Lower leg skin (tissue), 4 donors: ENCODE measurements around the gene TOP1. TPM values are rescaled to one million over a fixed set of nuclear protein-coding genes. Genes with fewer than 3 reads are reported as not detected.
A peak's percentile ranks its signal among the peaks of the same experiment; 100 is the strongest.

Experiments used
- DNase-seq, 2 donors: peaks; one replicate each; pipeline ENCODE4 v3.0.0-alpha.2; 2019; ENCODE audit warnings: low spot score in 2 of 2
- H3K4me3 ChIP-seq: fragments of 200-600 bp; sonication (generic); 2 replicates; pipeline ENCODE4 v1.5.1; 2017; ENCODE audit warnings: mild to moderate bottlenecking, low read depth; ENCODE audit not compliant: poor library complexity, severe bottlenecking
- POLR2A ChIP-seq, 2 donors: fragments of 450-650 bp; IDR thresholded peaks; one replicate each; pipeline ENCODE4 v1.6.1; 2016 to 2017; ENCODE audit warnings: antibody characterized with exemption in 2 of 2, mild to moderate bottlenecking in 1 of 2, moderate library complexity in 1 of 2
- WGBS, 2 donors: methylation state at CpG; one replicate each; pipeline ENCODE4 v1.1.5; 2018; 5-methylcytosine and 5-hydroxymethylcytosine counted together
- intact Hi-C: fragments of 100-400 bp; cut with DNase I; formaldehyde crosslinking; loops from one replicate; pipeline ENCODE4 v1.15.0; 2023; ENCODE audit warnings: low total_unique reads
- total RNA-seq, 4 donors: library from RNA; depleted of rRNA; stranded (reverse); fragments of >200 nt; gene quantifications; one replicate each; pipeline ENCODE4 v1.1.0, GENCODE V29; 2016
- TF ChIP-seq, protein P1 (sequence below), 3 donors: fragments of 450-650 bp; IDR thresholded peaks; one replicate each; pipeline ENCODE4 v1.5.1; 2016; ENCODE audit warnings: antibody characterized with exemption in 3 of 3, mild to moderate bottlenecking in 3 of 3, moderate library complexity in 2 of 3

The TOP1 gene
- total RNA-seq, 4 donors from 2014 or later, result 29.8 to 37.1 (median 31.9) TPM

DNA sequence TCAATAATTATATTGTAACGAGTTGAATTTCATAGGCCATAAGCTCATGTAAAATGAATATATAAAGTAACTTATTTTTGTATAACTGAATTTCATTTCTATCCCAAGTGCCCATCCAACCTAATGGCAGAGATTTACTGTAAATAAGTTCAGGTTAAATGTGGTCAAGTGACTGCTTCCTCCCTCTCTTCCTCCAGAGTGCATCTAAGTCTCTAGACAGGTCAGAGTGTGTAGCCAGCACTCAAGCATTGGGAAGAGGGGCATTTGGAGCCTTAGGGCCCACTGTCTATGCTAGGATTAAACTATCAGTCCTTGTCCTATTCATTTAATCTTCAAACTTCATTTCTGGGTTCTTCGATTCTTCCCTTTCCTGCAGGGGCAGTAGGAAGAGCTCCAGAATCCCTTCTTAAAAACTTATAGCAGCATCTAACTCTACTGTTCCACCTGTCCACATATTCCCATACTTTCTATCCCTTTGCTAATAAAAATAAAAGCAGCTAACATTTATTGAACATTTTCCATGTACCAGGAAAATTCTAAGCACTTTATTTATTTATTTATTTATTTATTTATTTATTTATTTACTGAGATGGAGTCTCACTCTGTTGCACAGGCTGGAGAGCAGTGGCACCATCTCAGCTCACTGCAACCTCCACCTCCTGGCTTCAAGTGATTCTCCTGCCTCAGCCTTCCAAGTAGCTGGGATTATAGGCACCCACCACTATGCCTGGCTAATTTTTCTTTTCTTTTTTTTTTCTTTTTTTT lies 36.1 kb upstream of the TOP1 start:
- no peak overlapping the region for H3K4me3 ChIP-seq
- 80 to 93% methylated on average over 2 of the region's 2 CpGs for WGBS, 2 donors
- TF ChIP-seq POLR2A (IDR thresholded peaks at IDR 0.05), result no peak
- TF ChIP-seq, protein P1, sequence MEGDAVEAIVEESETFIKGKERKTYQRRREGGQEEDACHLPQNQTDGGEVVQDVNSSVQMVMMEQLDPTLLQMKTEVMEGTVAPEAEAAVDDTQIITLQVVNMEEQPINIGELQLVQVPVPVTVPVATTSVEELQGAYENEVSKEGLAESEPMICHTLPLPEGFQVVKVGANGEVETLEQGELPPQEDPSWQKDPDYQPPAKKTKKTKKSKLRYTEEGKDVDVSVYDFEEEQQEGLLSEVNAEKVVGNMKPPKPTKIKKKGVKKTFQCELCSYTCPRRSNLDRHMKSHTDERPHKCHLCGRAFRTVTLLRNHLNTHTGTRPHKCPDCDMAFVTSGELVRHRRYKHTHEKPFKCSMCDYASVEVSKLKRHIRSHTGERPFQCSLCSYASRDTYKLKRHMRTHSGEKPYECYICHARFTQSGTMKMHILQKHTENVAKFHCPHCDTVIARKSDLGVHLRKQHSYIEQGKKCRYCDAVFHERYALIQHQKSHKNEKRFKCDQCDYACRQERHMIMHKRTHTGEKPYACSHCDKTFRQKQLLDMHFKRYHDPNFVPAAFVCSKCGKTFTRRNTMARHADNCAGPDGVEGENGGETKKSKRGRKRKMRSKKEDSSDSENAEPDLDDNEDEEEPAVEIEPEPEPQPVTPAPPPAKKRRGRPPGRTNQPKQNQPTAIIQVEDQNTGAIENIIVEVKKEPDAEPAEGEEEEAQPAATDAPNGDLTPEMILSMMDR (IDR thresholded peaks at IDR 0.05), result no peak
- intact Hi-C loops, result loop anchor here (5.0 kb wide), 1 partner anchor 100 kb away; no protein-coding TSS in a partner anchor
- DNase-seq, result no peak

DNA sequence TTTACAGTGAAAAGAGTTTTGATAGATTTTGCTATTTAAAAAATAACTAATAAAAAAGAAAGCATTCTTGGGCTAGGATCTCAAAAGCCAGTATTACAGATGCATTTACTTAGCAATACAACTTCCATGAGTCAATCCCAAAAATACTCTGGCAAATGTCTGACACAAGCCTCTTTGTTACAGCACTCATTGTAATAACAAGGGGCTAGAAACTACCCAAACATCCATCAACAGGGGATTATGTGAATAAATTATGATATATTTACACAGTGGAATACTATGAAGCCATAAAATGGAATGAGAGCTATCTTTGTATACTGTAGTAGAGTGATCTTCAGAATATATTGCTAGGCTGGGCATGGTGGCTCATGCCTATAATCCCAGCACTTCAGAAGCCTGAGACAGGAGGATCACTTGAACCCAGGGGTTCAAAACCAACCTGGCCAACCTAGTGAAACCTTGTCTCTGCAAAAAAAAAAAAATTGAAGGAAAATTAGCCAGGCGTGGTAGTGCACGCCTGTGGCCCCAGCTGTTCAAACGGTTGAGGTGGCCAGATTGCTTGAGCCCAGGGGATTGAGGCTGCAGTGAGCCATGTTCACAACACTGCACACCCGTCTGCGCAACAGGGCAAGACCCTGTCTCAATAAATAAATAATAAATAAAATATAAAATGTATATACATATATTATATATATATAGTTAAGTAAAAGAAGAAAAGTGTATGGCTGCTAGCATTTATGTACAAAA lies 34.7 kb upstream of the TOP1 start:
- intact Hi-C loops, result loop anchor here (5.0 kb wide), 1 partner anchor 98 kb away; no protein-coding TSS in a partner anchor
- 81 to 92% methylated on average over 5 of the region's 5 CpGs for WGBS, 2 donors
- no peak overlapping the region for H3K4me3 ChIP-seq
- TF ChIP-seq, protein P1 (IDR thresholded peaks at IDR 0.05), result no peak
- TF ChIP-seq POLR2A (IDR thresholded peaks at IDR 0.05), result no peak
- peak in 1 of 2 donors; percentile 28 for DNase-seq

DNA sequence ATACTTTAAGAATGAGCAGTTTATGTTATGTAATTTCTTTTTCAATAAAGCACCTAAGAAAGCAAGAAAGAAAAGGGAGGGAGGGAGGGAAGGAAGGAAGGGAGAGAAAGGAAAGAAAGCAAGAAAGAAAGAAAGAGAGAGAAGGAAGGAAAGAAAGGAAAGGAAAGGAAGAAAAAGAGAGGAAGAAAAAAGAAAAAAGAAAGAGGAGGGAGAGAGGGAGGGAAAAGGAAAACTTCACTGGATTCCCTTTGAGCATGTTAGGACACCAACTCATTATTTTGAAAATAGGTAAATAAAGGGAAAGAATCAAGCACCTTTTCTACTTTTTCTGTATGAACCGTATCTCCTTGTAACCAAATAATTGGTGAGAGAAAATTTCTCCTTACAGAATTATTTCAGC lies 32.3 kb upstream of the TOP1 start:
- 91 to 100% methylated on average over 1 of the region's 1 CpG for WGBS, 2 donors
- intact Hi-C loops, result no loop called here
- TF ChIP-seq, protein P1 (IDR thresholded peaks at IDR 0.05), result no peak
- no peak for TF ChIP-seq POLR2A (IDR thresholded peaks at IDR 0.05)
- no peak for DNase-seq
- H3K4me3 ChIP-seq, result no peak overlapping the region

DNA sequence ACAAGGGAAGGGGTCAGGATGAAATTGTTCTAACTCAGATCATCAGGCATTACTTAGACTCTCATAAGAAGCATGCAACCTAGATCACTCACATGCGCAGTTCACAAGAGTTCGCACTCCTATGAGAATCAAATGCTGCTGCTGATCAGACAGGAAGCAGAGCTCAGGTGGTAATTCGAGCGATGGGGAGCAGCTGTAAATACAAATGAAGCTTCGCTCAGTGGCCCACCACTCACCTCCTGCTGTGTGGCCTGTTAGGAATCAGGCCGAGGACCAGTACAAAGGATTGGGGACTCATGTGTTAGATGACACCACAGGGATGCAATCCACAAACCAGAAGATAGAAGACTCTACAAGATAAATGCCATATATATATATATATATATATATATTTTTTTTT lies 31.5 kb upstream of the TOP1 start:
- no peak for DNase-seq
- intact Hi-C loops, result no loop called here
- 91 to 95% methylated on average over 6 of the region's 6 CpGs for WGBS, 2 donors
- TF ChIP-seq, protein P1 (IDR thresholded peaks at IDR 0.05), result no peak
- TF ChIP-seq POLR2A (IDR thresholded peaks at IDR 0.05), result no peak
- H3K4me3 ChIP-seq, result no peak overlapping the region

DNA sequence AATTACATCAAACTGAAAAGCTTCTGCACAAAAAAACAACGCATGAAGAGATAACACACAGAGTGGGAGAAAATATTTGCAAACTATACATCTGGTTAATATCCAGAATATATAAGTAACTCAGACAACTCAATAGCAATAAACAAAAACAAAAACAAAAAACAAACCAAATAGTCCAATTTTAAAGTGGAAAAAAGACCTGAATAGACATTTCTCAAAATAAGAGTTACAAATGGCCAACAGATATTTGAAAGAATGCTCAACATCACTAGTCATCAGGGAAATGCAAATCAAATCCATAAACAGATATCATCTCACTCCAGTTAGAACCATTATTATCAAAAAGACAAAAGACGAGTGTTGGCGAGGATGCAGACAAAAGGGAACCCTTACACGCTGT lies 28.8 kb upstream of the TOP1 start:
- H3K4me3 ChIP-seq, result no peak overlapping the region
- intact Hi-C loops, result no loop called here
- no peak for TF ChIP-seq POLR2A (IDR thresholded peaks at IDR 0.05)
- TF ChIP-seq, protein P1 (IDR thresholded peaks at IDR 0.05), result no peak
- DNase-seq, result no peak
- WGBS, 2 donors, result 89 to 92% methylated on average over 4 of the region's 4 CpGs
